NCI-H2029 treated with DMSO at 0.1 percent for 48 hours (cell line): ENCODE data around the gene PRKACG.
A peak's percentile ranks its signal among the peaks of the same experiment; 100 is the strongest.
"Not testable (repeated sequence)": the region's sequence is repeated elsewhere in the genome, so short reads cannot be mapped to it uniquely, and the experiment has no call there.

Experiments used
- DNase-seq: peaks from one replicate; lab custom pipeline; 2025; lab: John Stamatoyannopoulos, UW

Gene PRKACG

GRCh38 chr9:69014013-69014412, at the start of gene PRKACG:
Gene PRKACG (minus strand): TSS chr9:69014113. CDS start chr9:69014092, 21 bp downstream.
- no peak for DNase-seq

DNA sequence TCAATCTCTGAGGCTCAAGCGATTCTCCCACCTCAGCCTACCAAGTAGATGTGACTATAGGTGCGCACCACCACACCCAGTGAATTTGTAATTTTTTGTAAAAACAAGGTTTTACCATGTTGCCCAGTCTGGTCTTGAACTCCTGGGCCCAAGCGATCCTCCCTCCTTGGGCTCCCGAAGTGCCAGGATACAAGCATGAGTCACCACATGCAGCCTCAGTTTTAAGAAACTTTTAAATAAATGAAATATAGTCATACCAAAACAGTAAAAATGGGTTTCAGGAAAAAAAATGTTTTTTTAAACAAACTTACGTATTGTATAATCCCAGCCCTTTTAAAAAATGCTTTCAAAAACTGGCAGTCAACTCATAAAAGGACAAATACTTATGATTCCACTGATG, 48.3 kb upstream of the PRKACG start:
- DNase-seq = no peak

- no peak for DNase-seq
Observed at GRCh38 chr9:69060766-69061165, 46.9 kb upstream of the PRKACG start.

DNA sequence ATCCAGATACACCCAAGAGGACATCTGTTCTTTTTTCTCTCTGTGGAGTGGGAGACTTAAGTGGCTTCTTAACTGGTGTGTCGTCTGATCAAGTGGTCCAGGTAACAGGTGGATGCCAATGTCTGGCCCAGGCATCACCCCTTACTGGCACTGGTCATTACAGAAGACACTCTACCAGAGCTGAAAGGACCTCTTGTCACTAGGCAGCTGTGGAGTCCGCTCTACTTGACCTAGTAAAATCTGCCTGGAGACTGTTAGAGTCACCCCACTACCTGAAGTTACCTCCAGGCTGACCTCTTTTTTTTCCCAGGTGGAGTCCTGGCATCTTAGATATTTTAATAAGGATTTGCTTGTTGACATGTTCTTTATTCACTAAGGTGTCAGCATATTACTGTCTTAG, 44.2 kb upstream of the PRKACG start:
- DNase-seq = peak; percentile 79

GRCh38 chr9:69056191-69056815, 42.4 kb upstream of the PRKACG start:
- DNase-seq = no peak

GRCh38 chr9:69054989-69055388, 41.1 kb upstream of the PRKACG start:
- DNase-seq = no peak

DNA sequence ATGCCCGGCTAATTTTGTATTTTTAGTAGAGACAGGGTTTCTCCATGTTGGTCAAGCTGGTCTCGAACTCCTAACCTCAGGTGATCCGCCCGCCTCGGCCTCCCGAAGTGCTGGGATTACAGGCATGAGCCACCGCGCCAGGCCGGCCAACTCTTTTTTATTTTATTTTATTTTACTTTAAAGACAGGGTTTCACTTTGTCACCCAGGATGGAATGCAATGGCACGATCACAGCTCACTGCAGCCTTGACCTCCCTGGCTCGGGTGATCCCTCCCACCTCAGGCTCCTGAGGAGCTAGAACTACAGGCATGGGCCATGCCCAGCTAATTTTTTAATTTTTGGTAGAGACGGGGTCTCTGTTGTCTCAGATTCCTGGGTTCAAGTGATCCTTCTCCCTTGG, 37.0 kb upstream of the PRKACG start:
- not testable (repeated sequence) for DNase-seq

- no peak for DNase-seq
Observed at GRCh38 chr9:69049094-69049493, 35.2 kb upstream of the PRKACG start.

- no peak for DNase-seq
Observed at GRCh38 chr9:69047371-69047770, 33.5 kb upstream of the PRKACG start.

DNA sequence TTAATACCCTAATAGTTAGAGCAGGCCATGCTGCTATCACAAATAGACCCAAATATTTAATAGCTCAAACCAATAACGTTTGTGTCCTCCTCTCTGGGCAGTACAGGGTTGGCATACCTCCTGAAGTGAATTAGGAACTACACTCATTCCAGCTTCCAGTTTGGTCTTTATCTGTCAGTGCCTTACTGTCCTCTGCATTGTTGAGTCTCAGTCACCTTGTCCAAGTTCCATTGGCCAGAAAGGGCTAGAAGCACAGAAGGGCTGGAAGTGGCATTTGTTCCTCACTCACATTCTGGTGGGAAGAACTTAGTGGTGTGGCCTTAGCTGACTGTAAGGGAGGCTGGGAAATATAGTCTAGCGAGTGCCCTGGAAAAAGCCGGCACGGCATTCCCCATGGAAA, 32.8 kb upstream of the PRKACG start:
- DNase-seq = no peak

- DNase-seq = no peak
Observed at GRCh38 chr9:69045821-69046220, 31.9 kb upstream of the PRKACG start.

DNA sequence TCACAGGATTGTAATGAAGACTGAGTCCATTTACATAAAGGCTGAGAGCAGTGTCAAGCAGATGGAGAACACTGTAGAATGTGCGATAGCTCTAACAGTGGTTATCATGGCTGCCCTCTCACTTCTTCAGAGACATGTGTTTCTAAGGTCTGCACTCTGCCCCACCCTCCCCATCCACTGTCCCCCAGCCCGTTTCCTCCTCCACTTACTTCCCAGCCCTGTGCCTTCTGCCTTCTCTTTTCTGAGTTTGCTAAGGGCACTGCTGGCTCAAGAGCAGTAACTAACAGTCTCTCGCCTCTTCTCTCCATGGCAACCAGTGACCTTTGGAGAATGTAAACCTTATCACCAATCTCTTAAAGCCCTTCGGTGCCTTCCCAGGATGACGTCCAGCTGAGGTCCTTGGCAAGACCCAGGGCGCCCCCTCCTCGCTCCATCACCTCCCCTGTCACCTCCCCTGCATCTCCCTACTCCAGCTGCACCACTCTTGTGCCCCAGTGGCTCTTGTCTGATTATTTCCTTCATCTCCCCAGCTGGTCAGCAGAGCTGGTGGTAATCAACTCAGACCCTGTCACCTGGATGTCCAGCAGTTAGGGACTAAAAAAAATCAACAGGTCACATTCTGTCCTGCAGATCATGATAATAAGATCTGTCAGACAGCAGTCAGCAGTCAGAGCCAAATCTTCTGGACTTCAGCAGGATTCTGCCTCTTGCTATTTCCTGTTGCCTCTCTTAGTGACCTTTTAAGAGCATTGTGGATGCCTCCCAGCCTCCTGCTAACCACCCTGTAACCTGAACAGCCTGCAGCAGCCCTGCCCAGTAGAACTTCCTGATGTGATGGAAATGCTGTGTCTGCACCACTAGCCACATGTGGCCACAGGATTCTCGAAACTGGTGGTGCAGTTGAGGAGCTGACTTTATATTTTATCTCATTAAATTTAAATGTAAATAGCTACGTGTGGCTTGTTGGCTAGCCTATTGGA, 30.6 kb upstream of the PRKACG start:
- DNase-seq = no peak

- no peak for DNase-seq
Observed at GRCh38 chr9:69040646-69041045, 26.7 kb upstream of the PRKACG start.

DNA sequence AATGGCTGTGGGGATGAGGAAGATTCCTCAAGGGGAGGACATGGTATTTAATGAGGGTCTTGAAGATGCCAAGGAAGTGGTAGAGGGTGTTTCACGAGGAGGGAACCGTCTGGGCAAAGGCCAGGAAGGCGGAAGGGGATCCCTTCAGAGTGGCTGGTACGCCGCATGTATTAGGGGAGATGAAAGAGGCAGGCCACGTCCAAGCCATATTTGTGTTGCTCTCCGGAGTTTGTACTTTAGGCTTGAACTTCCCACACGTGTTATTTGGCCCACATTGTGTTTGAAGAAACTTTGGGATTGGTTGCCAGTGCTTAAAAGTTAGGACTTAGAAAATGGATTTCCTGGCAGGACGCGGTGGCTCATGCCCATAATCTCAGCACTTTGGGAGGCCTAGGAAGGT, 22.9 kb upstream of the PRKACG start:
- DNase-seq = no peak

GRCh38 chr9:69036309-69036708, 22.4 kb upstream of the PRKACG start:
- no peak for DNase-seq

DNA sequence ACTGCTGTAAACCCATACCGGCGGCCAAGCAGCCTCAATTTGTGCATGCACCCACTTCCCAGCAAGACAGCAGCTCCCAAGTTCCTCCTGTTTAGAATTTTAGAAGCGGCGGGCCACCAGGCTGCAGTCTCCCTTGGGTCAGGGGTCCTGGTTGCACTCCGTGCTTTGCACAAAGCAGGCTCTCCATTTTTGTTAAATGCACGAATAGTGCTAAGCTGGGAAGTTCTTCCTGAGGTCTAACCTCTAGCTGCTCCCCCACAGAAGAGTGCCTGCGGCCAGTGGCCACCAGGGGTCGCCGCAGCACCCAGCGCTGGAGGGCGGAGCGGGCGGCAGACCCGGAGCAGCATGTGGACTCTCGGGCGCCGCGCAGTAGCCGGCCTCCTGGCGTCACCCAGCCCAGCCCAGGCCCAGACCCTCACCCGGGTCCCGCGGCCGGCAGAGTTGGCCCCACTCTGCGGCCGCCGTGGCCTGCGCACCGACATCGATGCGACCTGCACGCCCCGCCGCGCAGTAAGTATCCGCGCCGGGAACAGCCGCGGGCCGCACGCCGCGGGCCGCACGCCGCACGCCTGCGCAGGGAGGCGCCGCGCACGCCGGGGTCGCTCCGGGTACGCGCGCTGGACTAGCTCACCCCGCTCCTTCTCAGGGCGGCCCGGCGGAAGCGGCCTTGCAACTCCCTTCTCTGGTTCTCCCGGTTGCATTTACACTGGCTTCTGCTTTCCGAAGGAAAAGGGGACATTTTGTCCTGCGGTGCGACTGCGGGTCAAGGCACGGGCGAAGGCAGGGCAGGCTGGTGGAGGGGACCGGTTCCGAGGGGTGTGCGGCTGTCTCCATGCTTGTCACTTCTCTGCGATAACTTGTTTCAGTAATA, 21.8 kb upstream of the PRKACG start, which contains the start of gene FXN:
Gene FXN (plus strand): TSS at position 315 of the 871 bp plus-strand sequence. CDS start 31 bp downstream, at position 346.
- peak; percentile 38 for DNase-seq

- DNase-seq = peak; percentile 43
Observed at GRCh38 chr9:69034071-69034470, 20.2 kb upstream of the PRKACG start.

GRCh38 chr9:69030851-69031645, 17.1 kb upstream of the PRKACG start:
- DNase-seq = no peak

DNA sequence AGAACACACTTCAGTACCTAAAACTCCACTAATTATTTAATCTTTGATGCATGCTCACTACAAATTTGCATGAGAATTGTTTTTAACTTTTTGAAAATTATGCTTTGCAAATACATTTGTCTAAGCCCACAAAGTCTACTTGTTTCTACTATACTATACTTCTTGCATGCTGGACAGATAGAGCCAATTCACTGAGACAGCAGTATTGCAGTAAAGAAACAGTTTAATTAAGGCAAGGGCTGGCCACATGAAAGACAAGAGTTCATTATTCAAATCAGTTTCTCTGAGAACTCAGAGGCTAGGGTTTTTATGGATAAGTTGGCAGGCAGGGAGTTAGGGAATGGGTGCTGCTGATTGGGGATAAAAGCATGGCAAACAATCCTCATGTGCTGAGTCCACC, 15.6 kb upstream of the PRKACG start:
- DNase-seq = no peak

DNA sequence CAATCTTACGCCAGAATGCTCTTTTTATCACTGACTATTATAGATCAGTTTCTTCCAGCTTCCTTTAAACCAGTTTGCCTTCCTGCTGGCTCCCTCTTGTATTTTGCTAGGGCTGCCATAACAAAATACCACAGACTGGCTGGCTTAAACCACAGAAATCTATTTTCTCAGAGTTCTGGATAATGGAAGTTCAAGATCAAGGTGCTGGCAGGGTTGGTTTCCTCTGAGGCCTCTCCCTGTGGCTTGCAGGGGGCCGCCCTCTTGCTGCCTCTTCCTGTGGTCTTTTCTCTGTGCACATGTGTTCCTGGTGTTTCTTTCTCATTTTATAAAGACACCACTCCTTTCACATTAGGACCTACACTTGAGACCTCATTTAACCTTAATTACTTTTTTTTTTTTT, 14.8 kb upstream of the PRKACG start:
- DNase-seq = no peak

- DNase-seq = peak; percentile 84
Observed at GRCh38 chr9:69027355-69028097, 13.6 kb upstream of the PRKACG start.
